K562 (cell line): Measurements from ENCODE around the gene CLEC2L. TPM values are rescaled to one million over a fixed set of nuclear protein-coding genes. Genes with fewer than 3 reads are reported as not detected.
A peak's percentile ranks its signal among the peaks of the same experiment; 100 is the strongest.

ENCODE experiments used
- ARID2 ChIP-seq: fragments of 450-650 bp; IDR thresholded peaks from 2 replicates; pipeline ENCODE4 v1.6.1; 2017; ENCODE audit warnings: antibody characterized with exemption, mild to moderate bottlenecking
- DACH1 ChIP-seq: fragments of 450-650 bp; IDR thresholded peaks from 2 replicates; pipeline ENCODE4 v1.6.1; 2018; ENCODE audit not compliant: partially characterized antibody
- L3MBTL2 ChIP-seq: fragments of 450-650 bp; IDR thresholded peaks from 2 replicates; pipeline ENCODE4 v1.6.1; 2016; ENCODE audit warnings: mild to moderate bottlenecking, moderate library complexity
- MTA2 ChIP-seq: fragments of 450-650 bp; IDR thresholded peaks from 2 replicates; pipeline ENCODE4 v1.6.1; 2016; ENCODE audit warnings: low read depth
- MTF1 ChIP-seq: fragments of 250-450 bp; sonication (Bioruptor Pico); IDR thresholded peaks from 2 replicates; pipeline ENCODE4 v1.9.0; 2021; ENCODE audit warnings: moderate library complexity, mild to moderate bottlenecking, inconsistent platforms, borderline replicate concordance
- MYNN ChIP-seq, 2 experiments: sonication (generic); formaldehyde crosslinking in 1 of 2; IDR thresholded peaks; 2 replicates each; pipeline versions ENCODE4 v1.5.0 to v1.6.1; 2016 to 2020; ENCODE audit warnings: antibody characterized with exemption in 1 of 2, missing genetic modification reagents in 1 of 2
- NRF1 ChIP-seq, 2 experiments: fragments of 450-650 bp; IDR thresholded peaks in 1 of 2; conservative IDR thresholded peaks in 1 of 2; 2 replicates each; pipeline ENCODE4 v1.6.1; 2014; ENCODE audit warnings: mild to moderate bottlenecking in 2 of 2
- RAD21 ChIP-seq, 2 experiments: fragments of 250-450 bp in 1 of 2; fragments of 450-650 bp in 1 of 2; sonication (Bioruptor Pico) in 1 of 2; formaldehyde crosslinking in 1 of 2; IDR thresholded peaks in 1 of 2; conservative IDR thresholded peaks in 1 of 2; 2 replicates each; pipeline versions ENCODE4 v1.4.0 to v1.8.0; 2020 to 2022; ENCODE audit warnings: mild to moderate bottlenecking in 2 of 2, moderate library complexity in 1 of 2
- RB1 ChIP-seq: fragments of 450-650 bp; IDR thresholded peaks from 2 replicates; pipeline ENCODE4 v1.6.1; 2017; ENCODE audit warnings: low read depth, mild to moderate bottlenecking
- SMC3 ChIP-seq: conservative IDR thresholded peaks from 2 replicates; pipeline ENCODE4 v1.6.1; 2011; ENCODE audit warnings: low read depth, low read length, improper control_type of control experiment; ENCODE audit not compliant: insufficient read depth
- ZNF121 ChIP-seq: sonication (generic); formaldehyde crosslinking; conservative IDR thresholded peaks from 2 replicates; pipeline ENCODE4 v1.8.0; 2022; ENCODE audit warnings: missing genetic modification reagents
- ZNF140 ChIP-seq: fragments of 250-450 bp; sonication (Bioruptor Pico); IDR thresholded peaks from 2 replicates; pipeline ENCODE4 v1.8.0; 2021; ENCODE audit warnings: moderate library complexity, mild to moderate bottlenecking, inconsistent platforms
- ZNF586 ChIP-seq: fragments of 450-650 bp; formaldehyde crosslinking; conservative IDR thresholded peaks from 2 replicates; pipeline ENCODE4 v1.4.0; 2020; ENCODE audit warnings: mild to moderate bottlenecking, moderate library complexity
- ZNF699 ChIP-seq: fragments of 250-450 bp; sonication (Bioruptor Pico); IDR thresholded peaks from 2 replicates; pipeline ENCODE4 v1.8.0; 2021; ENCODE audit warnings: mild to moderate bottlenecking, moderate library complexity; ENCODE audit not compliant: insufficient replicate concordance
- ZSCAN29 ChIP-seq: fragments of 450-650 bp; IDR thresholded peaks from 2 replicates; pipeline ENCODE4 v1.6.1; 2017
- polyA plus RNA-seq, 8 experiments: library from polyadenylated mRNA; depleted of rRNA in 4 of 8; stranded (reverse) in 5 of 8; unstranded in 3 of 8; fragments of >200 nt; fragmentation: Nextera tagmentation in 2 of 8; fragmentation: Illumina TruSeq in 1 of 8; extraction: Ambion mirVana in 2 of 8; extraction: Trizol in 1 of 8; gene quantifications; 2 replicates each; pipeline versions ENCODE4 v1.2.1 to v1.2.3, GENCODE V29; 2011 to 2014; ENCODE audit warnings: inconsistent platforms in 1 of 8, missing spikeins in 1 of 8
- total RNA-seq, 7 experiments: library from RNA; depleted of rRNA in 6 of 7; stranded (reverse); fragments of >200 nt in 6 of 7; fragmentation: Illumina TruSeq in 2 of 7; extraction: Trizol in 2 of 7; gene quantifications; 2 replicates each; pipeline versions ENCODE4 v1.2.1 to v1.2.3, GENCODE V29; 2011 to 2021; ENCODE audit warnings: low replicate concordance in 1 of 7
- TF ChIP-seq, protein P1 (sequence below): fragments of 200-800 bp; sonication (Bioruptor generic); IDR thresholded peaks from 2 replicates; pipeline ENCODE4 v1.6.1; 2017; ENCODE audit warnings: missing genetic modification characterization, missing compliant biosample characterization
- TF ChIP-seq, protein P2 (sequence below): sonication (generic); formaldehyde crosslinking; IDR thresholded peaks from 2 replicates; pipeline ENCODE4 v1.8.1; 2023; ENCODE audit warnings: mild to moderate bottlenecking, missing genetic modification reagents
- TF ChIP-seq, protein P3 (sequence below), 3 experiments: fragments of 200-800 bp in 1 of 3; sonication (Bioruptor generic) in 1 of 3; sonication (generic) in 1 of 3; formaldehyde crosslinking in 1 of 3; IDR thresholded peaks; 2 replicates each; pipeline versions ENCODE4 v1.6.1 to v1.8.0; 2016 to 2022; ENCODE audit warnings: mild to moderate bottlenecking in 2 of 3, missing compliant biosample characterization in 2 of 3, missing genetic modification characterization in 2 of 3, missing genetic modification reagents in 1 of 3
- TF ChIP-seq, protein P4 (sequence below), 3 experiments: IDR thresholded peaks in 2 of 3; conservative IDR thresholded peaks in 1 of 3; 2 replicates each; pipeline ENCODE4 v1.5.1; 2011 to 2012; ENCODE audit warnings: low read length in 3 of 3, mild to moderate bottlenecking in 3 of 3, control low read depth in 2 of 3, improper control_type of control experiment in 1 of 3, inconsistent platforms in 1 of 3, low read depth in 1 of 3, mixed read lengths in 1 of 3, moderate library complexity in 1 of 3; ENCODE audit not compliant: insufficient read depth in 2 of 3
- TF ChIP-seq, protein P5 (sequence below): fragments of 250-450 bp; sonication (Bioruptor Pico); IDR thresholded peaks from 2 replicates; pipeline ENCODE4 v1.8.0; 2022; ENCODE audit warnings: inconsistent platforms

Gene CLEC2L
- total and polyA plus RNA-seq, 9 of the 15 experiments (the other 6 are each of a cell fraction or from before 2014, with no cell fraction given) = 0.84 to 5.5 (median 1.8) TPM

DNA sequence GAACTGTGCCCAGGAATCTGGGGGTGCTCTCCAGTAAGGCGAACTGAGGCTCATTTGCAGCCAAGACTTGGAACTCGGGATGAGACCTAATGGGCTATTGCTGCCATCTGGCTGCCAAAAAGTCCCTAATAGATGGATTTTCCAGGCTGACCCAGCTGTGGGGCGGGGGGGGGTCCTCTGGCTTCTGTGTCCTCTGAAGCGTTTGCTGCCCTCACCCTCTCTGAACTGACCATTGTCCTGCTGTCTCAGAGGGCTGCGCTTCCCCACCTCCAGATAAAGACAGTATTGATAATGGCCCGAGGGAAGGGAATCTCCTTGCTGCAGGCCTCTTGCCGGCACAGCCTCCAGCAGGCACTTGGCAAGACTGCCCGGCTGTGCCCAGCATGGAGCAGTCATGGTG, 46.6 kb downstream of the CLEC2L start (continued):
- no peak for TF ChIP-seq ARID2
- no peak for TF ChIP-seq DACH1
- TF ChIP-seq L3MBTL2 = no peak
- TF ChIP-seq, protein P1, sequence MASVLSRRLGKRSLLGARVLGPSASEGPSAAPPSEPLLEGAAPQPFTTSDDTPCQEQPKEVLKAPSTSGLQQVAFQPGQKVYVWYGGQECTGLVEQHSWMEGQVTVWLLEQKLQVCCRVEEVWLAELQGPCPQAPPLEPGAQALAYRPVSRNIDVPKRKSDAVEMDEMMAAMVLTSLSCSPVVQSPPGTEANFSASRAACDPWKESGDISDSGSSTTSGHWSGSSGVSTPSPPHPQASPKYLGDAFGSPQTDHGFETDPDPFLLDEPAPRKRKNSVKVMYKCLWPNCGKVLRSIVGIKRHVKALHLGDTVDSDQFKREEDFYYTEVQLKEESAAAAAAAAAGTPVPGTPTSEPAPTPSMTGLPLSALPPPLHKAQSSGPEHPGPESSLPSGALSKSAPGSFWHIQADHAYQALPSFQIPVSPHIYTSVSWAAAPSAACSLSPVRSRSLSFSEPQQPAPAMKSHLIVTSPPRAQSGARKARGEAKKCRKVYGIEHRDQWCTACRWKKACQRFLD (CRISPR knock-in tag) = no peak
- TF ChIP-seq, protein P2, sequence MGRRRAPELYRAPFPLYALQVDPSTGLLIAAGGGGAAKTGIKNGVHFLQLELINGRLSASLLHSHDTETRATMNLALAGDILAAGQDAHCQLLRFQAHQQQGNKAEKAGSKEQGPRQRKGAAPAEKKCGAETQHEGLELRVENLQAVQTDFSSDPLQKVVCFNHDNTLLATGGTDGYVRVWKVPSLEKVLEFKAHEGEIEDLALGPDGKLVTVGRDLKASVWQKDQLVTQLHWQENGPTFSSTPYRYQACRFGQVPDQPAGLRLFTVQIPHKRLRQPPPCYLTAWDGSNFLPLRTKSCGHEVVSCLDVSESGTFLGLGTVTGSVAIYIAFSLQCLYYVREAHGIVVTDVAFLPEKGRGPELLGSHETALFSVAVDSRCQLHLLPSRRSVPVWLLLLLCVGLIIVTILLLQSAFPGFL (CRISPR knock-in tag) = no peak
- 0 out of 2 replicates have a peak, but pooled peaks have one; percentile 20 for TF ChIP-seq SMC3
- TF ChIP-seq, protein P3, sequence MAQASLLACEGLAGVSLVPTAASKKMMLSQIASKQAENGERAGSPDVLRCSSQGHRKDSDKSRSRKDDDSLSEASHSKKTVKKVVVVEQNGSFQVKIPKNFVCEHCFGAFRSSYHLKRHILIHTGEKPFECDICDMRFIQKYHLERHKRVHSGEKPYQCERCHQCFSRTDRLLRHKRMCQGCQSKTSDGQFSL (CRISPR knock-in tag; IDR thresholded peaks at IDR 0.05) = 0 out of 2 replicates have a peak, but pooled peaks have one; percentile 54
- TF ChIP-seq, protein P3 (tag; IDR thresholded peaks at IDR 0.05) = peak in 1 of 2 experiments; percentile 54; a peak in 1 of 4 replicates
- no peak for TF ChIP-seq ZNF121 (CRISPR knock-in tag)
- no peak for TF ChIP-seq RB1
- TF ChIP-seq ZNF586 (CRISPR knock-in tag) = no peak
- TF ChIP-seq NRF1 (conservative IDR thresholded peaks at IDR 0.05 in 1 of 2, IDR thresholded peaks at IDR 0.05 in 1 of 2) = no peak
- TF ChIP-seq MTA2 = no peak
- TF ChIP-seq MTF1 (CRISPR knock-in tag) = no peak
- peak; percentile 41 to 47 for TF ChIP-seq RAD21 (CRISPR knock-in tag; conservative IDR thresholded peaks at IDR 0.05 in 1 of 2, IDR thresholded peaks at IDR 0.05 in 1 of 2)
- TF ChIP-seq ZSCAN29 = no peak
- no peak for TF ChIP-seq ZNF699 (CRISPR knock-in tag)
- TF ChIP-seq, protein P4, sequence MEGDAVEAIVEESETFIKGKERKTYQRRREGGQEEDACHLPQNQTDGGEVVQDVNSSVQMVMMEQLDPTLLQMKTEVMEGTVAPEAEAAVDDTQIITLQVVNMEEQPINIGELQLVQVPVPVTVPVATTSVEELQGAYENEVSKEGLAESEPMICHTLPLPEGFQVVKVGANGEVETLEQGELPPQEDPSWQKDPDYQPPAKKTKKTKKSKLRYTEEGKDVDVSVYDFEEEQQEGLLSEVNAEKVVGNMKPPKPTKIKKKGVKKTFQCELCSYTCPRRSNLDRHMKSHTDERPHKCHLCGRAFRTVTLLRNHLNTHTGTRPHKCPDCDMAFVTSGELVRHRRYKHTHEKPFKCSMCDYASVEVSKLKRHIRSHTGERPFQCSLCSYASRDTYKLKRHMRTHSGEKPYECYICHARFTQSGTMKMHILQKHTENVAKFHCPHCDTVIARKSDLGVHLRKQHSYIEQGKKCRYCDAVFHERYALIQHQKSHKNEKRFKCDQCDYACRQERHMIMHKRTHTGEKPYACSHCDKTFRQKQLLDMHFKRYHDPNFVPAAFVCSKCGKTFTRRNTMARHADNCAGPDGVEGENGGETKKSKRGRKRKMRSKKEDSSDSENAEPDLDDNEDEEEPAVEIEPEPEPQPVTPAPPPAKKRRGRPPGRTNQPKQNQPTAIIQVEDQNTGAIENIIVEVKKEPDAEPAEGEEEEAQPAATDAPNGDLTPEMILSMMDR (IDR thresholded peaks at IDR 0.05 in 2 of 3, conservative IDR thresholded peaks at IDR 0.05 in 1 of 3; ENCODE audit: insufficient read depth in 2 of 3, low read depth in 1 of 3, low read length in 3 of 3) = peak; percentile 31 to 55 (median 37); a peak in 4 of 6 replicates
- TF ChIP-seq ZNF140 (CRISPR knock-in tag) = no peak
- no peak for TF ChIP-seq MYNN (IDR thresholded peaks at IDR 0.05)
- TF ChIP-seq MYNN (CRISPR knock-in tag; IDR thresholded peaks at IDR 0.05) = no peak
- TF ChIP-seq, protein P5, sequence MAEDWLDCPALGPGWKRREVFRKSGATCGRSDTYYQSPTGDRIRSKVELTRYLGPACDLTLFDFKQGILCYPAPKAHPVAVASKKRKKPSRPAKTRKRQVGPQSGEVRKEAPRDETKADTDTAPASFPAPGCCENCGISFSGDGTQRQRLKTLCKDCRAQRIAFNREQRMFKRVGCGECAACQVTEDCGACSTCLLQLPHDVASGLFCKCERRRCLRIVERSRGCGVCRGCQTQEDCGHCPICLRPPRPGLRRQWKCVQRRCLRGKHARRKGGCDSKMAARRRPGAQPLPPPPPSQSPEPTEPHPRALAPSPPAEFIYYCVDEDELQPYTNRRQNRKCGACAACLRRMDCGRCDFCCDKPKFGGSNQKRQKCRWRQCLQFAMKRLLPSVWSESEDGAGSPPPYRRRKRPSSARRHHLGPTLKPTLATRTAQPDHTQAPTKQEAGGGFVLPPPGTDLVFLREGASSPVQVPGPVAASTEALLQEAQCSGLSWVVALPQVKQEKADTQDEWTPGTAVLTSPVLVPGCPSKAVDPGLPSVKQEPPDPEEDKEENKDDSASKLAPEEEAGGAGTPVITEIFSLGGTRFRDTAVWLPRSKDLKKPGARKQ (CRISPR knock-in tag) = no peak
